IPS-18c (cell line): ENCODE measurements around the gene ARL14EPL.

ENCODE experiments used
- H3K4me3 ChIP-seq: 2 replicates; pipeline ENCODE4 v1.7.0; 2013; ENCODE audit warnings: low read depth, mild to moderate bottlenecking, low read length, moderate library complexity; ENCODE audit not compliant: insufficient read depth
- H3K9me3 ChIP-seq: one replicate; pipeline ENCODE4 v1.6.1; 2013; ENCODE audit warnings: mild to moderate bottlenecking, low read length, moderate library complexity; ENCODE audit not compliant: control insufficient read depth, insufficient read depth

The ARL14EPL gene

GRCh38 chr5:116032094-116032517 lies at the start of gene ARL14EPL:
Gene ARL14EPL (plus strand): TSS chr5:116032472. CDS start chr5:116051466, 18,994 bp downstream.
- H3K4me3 ChIP-seq: no peak within 1 kb of the TSS

GRCh38 chr5:115983519-115983918 lies 48.8 kb upstream of the ARL14EPL start:
- Histone ChIP-seq H3K9me3 (no peaks in the 10 kb centered on the region), H3K4me3 (no peak overlapping the region)

More at GRCh38 chr5:116032094-116032517, at the start of gene ARL14EPL:
- H3K9me3 ChIP-seq: no peaks in the 10 kb centered on the region

GRCh38 chr5:115985802-115986757 lies 46.2 kb upstream of the ARL14EPL start:
- Histone ChIP-seq H3K9me3 (no peaks in the 10 kb centered on the region), H3K4me3 (no peak overlapping the region)

- Histone ChIP-seq H3K9me3 (no peaks in the 10 kb centered on the region), H3K4me3 (no peak overlapping the region)
Measured at GRCh38 chr5:115988002-115988401, 44.3 kb upstream of the ARL14EPL start.

GRCh38 chr5:115992848-115993350 lies 39.4 kb upstream of the ARL14EPL start:
- Histone ChIP-seq H3K4me3 (no peak overlapping the region), H3K9me3 (no peaks in the 10 kb centered on the region)

- Histone ChIP-seq H3K4me3 (no peak overlapping the region), H3K9me3 (no peaks in the 10 kb centered on the region)
Measured at GRCh38 chr5:115995351-115995750, 36.9 kb upstream of the ARL14EPL start.

GRCh38 chr5:116002116-116002906 lies 30.0 kb upstream of the ARL14EPL start:
- H3K9me3 ChIP-seq: no peaks in the 10 kb centered on the region

GRCh38 chr5:116004248-116004647 lies 28.0 kb upstream of the ARL14EPL start:
- no peaks in the 10 kb centered on the region for H3K9me3 ChIP-seq
- H3K4me3 ChIP-seq: no peak overlapping the region

More at GRCh38 chr5:116002116-116002906, 30.0 kb upstream of the ARL14EPL start:
- H3K4me3 ChIP-seq: no peak overlapping the region

GRCh38 chr5:116009806-116010205 lies 22.5 kb upstream of the ARL14EPL start:
- Histone ChIP-seq H3K9me3 (no peaks in the 10 kb centered on the region), H3K4me3 (no peak overlapping the region)

GRCh38 chr5:116011046-116011445 lies 21.2 kb upstream of the ARL14EPL start:
- Histone ChIP-seq H3K4me3 (no peak overlapping the region), H3K9me3 (no peaks in the 10 kb centered on the region)

GRCh38 chr5:116013207-116013785 lies 19.0 kb upstream of the ARL14EPL start:
- Histone ChIP-seq H3K9me3 (no peaks in the 10 kb centered on the region), H3K4me3 (no peak overlapping the region)

- Histone ChIP-seq H3K9me3 (no peaks in the 10 kb centered on the region), H3K4me3 (no peak overlapping the region)
Measured at GRCh38 chr5:116013936-116014335, 18.3 kb upstream of the ARL14EPL start.

- Histone ChIP-seq H3K4me3 (no peak overlapping the region), H3K9me3 (no peaks in the 10 kb centered on the region)
Measured at GRCh38 chr5:116023619-116024018, 8.7 kb upstream of the ARL14EPL start.

- no peak overlapping the region for H3K4me3 ChIP-seq
- H3K9me3 ChIP-seq: no peaks in the 10 kb centered on the region
Measured at GRCh38 chr5:116025866-116026265, 6.4 kb upstream of the ARL14EPL start.

- H3K9me3 ChIP-seq: no peaks in the 10 kb centered on the region
- H3K4me3 ChIP-seq: no peak overlapping the region
Measured at GRCh38 chr5:116032991-116033390, 719 bp downstream of the ARL14EPL start.

- Histone ChIP-seq H3K9me3 (no peaks in the 10 kb centered on the region), H3K4me3 (no peak overlapping the region)
Measured at GRCh38 chr5:116035123-116035522, 2.9 kb downstream of the ARL14EPL start.

- H3K4me3 ChIP-seq: no peak overlapping the region
- H3K9me3 ChIP-seq: no peaks in the 10 kb centered on the region
Measured at GRCh38 chr5:116037236-116037822, 5.1 kb downstream of the ARL14EPL start.
